Ovary (tissue), 9 donors: ENCODE data around the gene UGT1A7. TPM values are rescaled to one million over a fixed set of nuclear protein-coding genes. Genes with fewer than 3 reads are reported as not detected.

Experiments
- DNase-seq, 5 donors: peaks; one replicate each; pipeline ENCODE4 v3.0.0-alpha.2; 2019 to 2020
- H3K27ac ChIP-seq, 2 donors: fragments of 200-600 bp; one replicate each; pipeline versions ENCODE4 v1.5.1 to v1.8.0; 2019 to 2022
- H3K27me3 ChIP-seq: fragments of 200-600 bp; one replicate; pipeline ENCODE4 v1.8.0; 2022
- H3K36me3 ChIP-seq: fragments of 200-600 bp; sonication (generic); one replicate; pipeline ENCODE4 v1.5.1; 2019
- H3K4me1 ChIP-seq: one replicate; pipeline ENCODE4 v1.8.1; 2013; ENCODE audit warnings: mild to moderate bottlenecking, moderate library complexity; ENCODE audit not compliant: insufficient read depth
- H3K4me3 ChIP-seq: fragments of 200-600 bp; sonication (generic); one replicate; pipeline ENCODE4 v1.5.1; 2017
- H3K9me3 ChIP-seq, 2 donors: fragments of 200-600 bp in 1 of 2; sonication (generic) in 1 of 2; one replicate each; pipeline versions ENCODE4 v1.5.1 to v1.8.1; 2013 to 2019; ENCODE audit warnings: mild to moderate bottlenecking in 1 of 2, moderate library complexity in 1 of 2
- CTCF ChIP-seq, 3 donors: fragments of 450-650 bp in 2 of 3; fragments of 200-600 bp in 1 of 3; IDR thresholded peaks; one replicate each; pipeline versions ENCODE4 v1.5.1 to v1.8.0; 2016 to 2022; ENCODE audit warnings: antibody characterized with exemption in 3 of 3, mild to moderate bottlenecking in 1 of 3
- EP300 ChIP-seq: sonication (generic); formaldehyde crosslinking; IDR thresholded peaks from one replicate; pipeline ENCODE4 v1.6.1; 2017; ENCODE audit warnings: antibody characterized with exemption
- POLR2A ChIP-seq: fragments of 450-650 bp; IDR thresholded peaks from one replicate; pipeline ENCODE4 v1.6.1; 2017; ENCODE audit warnings: antibody characterized with exemption, mild to moderate bottlenecking, moderate library complexity
- WGBS, 3 donors: extraction: QIAGEN DNeasy Blood & Tissue Kit in 1 of 3; methylation state at CpG; one replicate each; pipeline versions ENCODE4 v1.1.5 to v1.1.7; 2013 to 2017; 5-methylcytosine and 5-hydroxymethylcytosine counted together
- intact Hi-C, 4 donors: fragments of 100-400 bp; cut with DNase I; formaldehyde crosslinking; loops; one replicate each; pipeline versions ENCODE4 v1.11.0 to v1.15.1; 2022 to 2023
- polyA plus RNA-seq, 2 donors: library from polyadenylated mRNA; stranded (reverse); fragments of 200-250 nt in 1 of 2; fragments of 350-450 nt in 1 of 2; fragmentation: Illumina TruSeq in 1 of 2; extraction: RNeasy Lipid Tissue Mini Kit (QIAGEN cat#74804) in 1 of 2; gene quantifications; one replicate each; pipeline ENCODE4 v1.2.3, GENCODE V29; 2013 to 2014
- total RNA-seq, 7 donors: library from RNA; depleted of rRNA in 2 of 7; stranded (reverse); fragments of >200 nt in 2 of 7; fragmentation: NEBNext Ultra II Directional in 3 of 7; extraction: Animal tissue kit (Norgen Biotek cat#: 25700) in 3 of 7; gene quantifications; one replicate each; pipeline versions ENCODE4 v1.1.0 to v1.2.4, GENCODE V29; 2016 to 2023
- donor health status: DM: no; HTN: no; CAD: no; lungs with moderate emphysema.
- donor health status: DM: no; HTN: no; CAD: no.
- donor health status: Bipolar disorder and iron deficiency.
- donor health status: DM: yes; HTN: yes; CAD: no.
- donor health status: DM: no; HTN: no; CAD: no.
- donor health status: DM: yes; HTN: yes; CAD: no.

Gene UGT1A7
- total and polyA plus RNA-seq, 9 donors, result not detected

DNA sequence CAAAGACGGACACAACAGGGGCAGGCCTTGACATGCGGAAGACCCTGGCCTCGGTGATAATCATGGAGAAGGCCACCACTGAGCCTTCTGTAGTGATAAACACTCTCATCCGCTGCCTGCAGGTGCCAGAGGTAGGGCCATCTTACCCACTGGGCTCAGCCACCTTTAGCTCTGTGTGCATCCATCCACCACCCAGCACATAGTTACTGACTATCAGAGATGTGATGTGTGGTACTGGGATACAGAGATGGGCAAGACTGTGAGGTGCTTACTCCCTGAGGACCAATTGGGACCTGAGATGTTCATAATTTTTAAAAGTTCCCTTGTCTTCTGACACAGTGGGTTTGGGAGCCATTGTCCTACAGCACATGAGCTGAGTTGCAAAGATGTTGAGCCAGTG lies 98.0 kb downstream of the UGT1A7 start:
- no peak overlapping the region for H3K4me3 ChIP-seq
- intact Hi-C loops, result no loop called here
- no peak overlapping the region for H3K27ac ChIP-seq
- no peaks in the 10 kb centered on the region for H3K4me1 ChIP-seq
- H3K36me3 ChIP-seq, result no peaks in the 10 kb centered on the region
- WGBS, 3 donors, result 84 to 92% (median 87%) methylated on average over 4 of the region's 4 CpGs
- no peaks in the 10 kb centered on the region for H3K9me3 ChIP-seq
- no peaks in the 10 kb centered on the region for H3K27me3 ChIP-seq
- TF ChIP-seq POLR2A, result no peak
- DNase-seq, result no peak

DNA sequence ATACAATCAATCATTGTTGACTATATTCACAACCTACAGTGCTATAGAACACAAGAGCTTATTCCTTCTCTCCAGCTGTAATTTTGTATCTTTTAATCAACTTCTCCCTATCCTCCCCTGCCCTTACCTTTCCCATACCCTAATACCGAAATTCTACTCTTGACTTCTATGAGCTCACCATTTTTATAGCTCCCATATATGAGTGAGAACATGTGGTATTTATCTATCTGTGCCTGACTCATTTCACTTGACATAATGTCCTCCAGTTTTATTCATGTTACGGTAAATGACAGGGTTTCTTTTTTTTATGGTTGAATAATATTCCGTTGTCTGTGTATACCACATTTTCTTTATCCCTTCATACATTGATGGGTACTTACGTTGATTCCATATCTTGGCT lies 99.1 kb downstream of the UGT1A7 start:
- Histone ChIP-seq H3K27me3 (no peaks in the 10 kb centered on the region), H3K27ac (no peak overlapping the region), H3K9me3 (no peaks in the 10 kb centered on the region), H3K36me3 (no peaks in the 10 kb centered on the region), H3K4me3 (no peak overlapping the region), H3K4me1 (no peaks in the 10 kb centered on the region)
- 84 to 88% (median 86%) methylated on average over 4 of the region's 4 CpGs for WGBS, 3 donors
- no peak for TF ChIP-seq POLR2A
- TF ChIP-seq EP300, result no peak
- TF ChIP-seq CTCF (IDR thresholded peaks at IDR 0.05), result no peak
- no peak for DNase-seq
- intact Hi-C loops, result no loop called here

DNA sequence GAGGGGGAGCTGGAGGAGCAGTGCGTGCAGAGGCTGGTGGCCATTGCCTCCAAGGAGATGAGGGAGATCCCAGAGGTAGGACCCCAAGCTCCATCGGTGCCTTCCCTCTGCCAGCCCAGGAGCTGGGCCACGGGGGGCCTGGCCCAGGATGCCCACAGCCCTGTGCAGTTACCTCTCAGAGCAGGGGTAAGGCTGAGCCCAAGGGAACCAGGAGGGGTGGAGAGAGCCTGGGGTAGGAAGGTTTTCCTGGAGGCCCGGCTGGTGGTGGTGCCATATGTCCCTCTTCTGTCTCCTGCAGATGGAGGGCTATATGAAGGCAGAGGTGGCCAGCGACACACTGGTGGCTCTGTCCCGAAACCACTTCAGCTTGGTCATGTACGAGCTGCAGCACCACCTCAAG lies 107.9 kb downstream of the UGT1A7 start:
- H3K4me3 ChIP-seq, result no peak overlapping the region
- intact Hi-C loops, result no loop called here
- WGBS, 3 donors, result 89 to 95% (median 92%) methylated on average over 7 of the region's 7 CpGs
- no peaks in the 10 kb centered on the region for H3K36me3 ChIP-seq
- H3K27me3 ChIP-seq, result no peaks in the 10 kb centered on the region
- H3K9me3 ChIP-seq, result no peaks in the 10 kb centered on the region
- no peak overlapping the region for H3K27ac ChIP-seq
- TF ChIP-seq CTCF (IDR thresholded peaks at IDR 0.05) (no peak), EP300 (no peak), POLR2A (no peak)
- DNase-seq, result no peak
- H3K4me1 ChIP-seq, result no peaks in the 10 kb centered on the region

GRCh38 chr2:233791151-233791882 lies 109.6 kb downstream of the UGT1A7 start:
- DNase-seq, result no peak
- TF ChIP-seq POLR2A, result no peak
- no peak for TF ChIP-seq EP300
- TF ChIP-seq CTCF (IDR thresholded peaks at IDR 0.05), result no peak
- Histone ChIP-seq H3K36me3 (no peaks in the 10 kb centered on the region), H3K27ac (no peak overlapping the region), H3K9me3 (no peaks in the 10 kb centered on the region), H3K4me3 (no peak overlapping the region), H3K4me1 (no peaks in the 10 kb centered on the region), H3K27me3 (no peaks in the 10 kb centered on the region)
- WGBS, 3 donors, result 70 to 77% (median 72%) methylated on average over 18 of the region's 18 CpGs
- intact Hi-C loops, result no loop called here

DNA sequence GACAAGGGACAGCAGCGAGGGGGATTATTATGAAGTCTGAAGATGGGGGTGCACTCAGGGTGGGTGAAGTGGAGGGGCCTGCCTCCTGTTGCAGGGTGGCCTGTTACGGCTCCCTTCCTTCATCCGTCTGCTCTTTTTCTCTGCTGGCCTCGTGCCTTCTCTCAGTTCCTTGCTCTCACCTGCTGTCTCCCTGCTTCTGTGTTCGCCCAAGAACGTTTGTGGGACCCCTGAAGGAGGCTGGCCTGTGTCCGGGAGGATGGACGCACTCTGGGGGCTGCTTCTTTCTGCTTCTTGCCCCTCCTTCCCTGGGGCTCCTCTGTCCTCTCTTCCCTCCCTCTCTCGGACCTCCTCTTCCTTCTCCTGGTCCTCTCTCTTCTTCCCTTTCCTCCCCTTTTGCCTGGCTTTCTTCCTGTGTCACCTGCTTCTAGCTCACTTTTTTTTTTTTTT lies 110.2 kb downstream of the UGT1A7 start:
- Histone ChIP-seq H3K4me3 (no peak overlapping the region), H3K36me3 (no peaks in the 10 kb centered on the region), H3K27me3 (no peaks in the 10 kb centered on the region), H3K9me3 (no peaks in the 10 kb centered on the region), H3K27ac (no peak overlapping the region), H3K4me1 (no peaks in the 10 kb centered on the region)
- intact Hi-C loops, result no loop called here
- no peak for DNase-seq
- 67 to 80% (median 71%) methylated on average over 9 of the region's 9 CpGs for WGBS, 3 donors
- TF ChIP-seq EP300, result no peak
- TF ChIP-seq POLR2A, result no peak
- TF ChIP-seq CTCF (IDR thresholded peaks at IDR 0.05), result no peak
